GM13976 (cell line): ENCODE measurements around the gene NEAT1.
"Not testable (repeated sequence)": the region's sequence is repeated elsewhere in the genome, so short reads cannot be mapped to it uniquely, and the experiment has no call there.

Source experiments
- DNase-seq: peaks from one replicate; pipeline ENCODE4 v3.0.0; 2012; ENCODE audit warnings: low spot score
- CTCF ChIP-seq: IDR thresholded peaks from 2 replicates; pipeline ENCODE4 v1.5.1; 2012; ENCODE audit warnings: borderline replicate concordance, mild to moderate bottlenecking; ENCODE audit not compliant: insufficient read depth; ENCODE audit errors: extremely low read depth, missing control alignments, control extremely low read depth
- in situ Hi-C: fragments of 300-500 bp; cut with MboI; formaldehyde crosslinking; loops from one replicate; pipeline ENCODE4 v1.12.0; 2022; ENCODE audit warnings: low sequenced_read_pairs, mixed read lengths, inconsistent platforms; ENCODE audit not compliant: unreplicated experiment

Gene NEAT1

GRCh38 chr11:65452806-65453490 lies 30.4 kb downstream of the NEAT1 start:
- in situ Hi-C loops, result no loop called here
- TF ChIP-seq CTCF, result no peak
- no peak for DNase-seq

- no peak for DNase-seq
- TF ChIP-seq CTCF, result no peak
- in situ Hi-C loops, result no loop called here
Measured at GRCh38 chr11:65454311-65454695, 31.7 kb downstream of the NEAT1 start.

GRCh38 chr11:65454696-65455456 lies 32.3 kb downstream of the NEAT1 start:
- DNase-seq, result peak; percentile 99
- peak; percentile 34 for TF ChIP-seq CTCF
- in situ Hi-C loops, result no loop called here

- in situ Hi-C loops, result no loop called here
- DNase-seq, result no peak
- no peak for TF ChIP-seq CTCF
Measured at GRCh38 chr11:65456418-65456817, 33.8 kb downstream of the NEAT1 start.

- peak; percentile 31 for DNase-seq
- in situ Hi-C loops, result no loop called here
- TF ChIP-seq CTCF, result no peak
Measured at GRCh38 chr11:65459552-65459951, 37.0 kb downstream of the NEAT1 start.

GRCh38 chr11:65465471-65465870 lies 42.9 kb downstream of the NEAT1 start:
- DNase-seq, in situ Hi-C loops: not testable (repeated sequence)

GRCh38 chr11:65467306-65467705 lies 44.7 kb downstream of the NEAT1 start:
- DNase-seq, in situ Hi-C loops: not testable (repeated sequence)
